Peyer's patch (tissue), 4 donors: Measurements from ENCODE around the gene TSPAN16. TPM values are rescaled to one million over a fixed set of nuclear protein-coding genes. Genes with fewer than 3 reads are reported as not detected.

Source experiments
- DNase-seq, 3 donors: peaks; one replicate each; pipeline ENCODE4 v3.0.0-alpha.2; 2017 to 2019
- H3K27ac ChIP-seq, 4 donors: fragments of 200-600 bp; sonication (generic); one replicate each; pipeline ENCODE4 v1.5.1; 2016 to 2019
- H3K27me3 ChIP-seq, 2 donors: fragments of 200-600 bp; sonication (generic); one replicate each; pipeline ENCODE4 v1.5.1; 2019
- H3K36me3 ChIP-seq, 3 donors: fragments of 200-600 bp; sonication (generic); one replicate each; pipeline ENCODE4 v1.5.1; 2016 to 2019
- H3K4me1 ChIP-seq, 4 donors: fragments of 200-600 bp; sonication (generic); one replicate each; pipeline ENCODE4 v1.5.1; 2016 to 2019
- H3K4me3 ChIP-seq, 4 donors: fragments of 200-600 bp; sonication (generic); 1 replicate in 3 of 4; 2 replicates in 1 of 4; pipeline ENCODE4 v1.5.1; 2016 to 2019; ENCODE audit warnings: mild to moderate bottlenecking in 1 of 4
- H3K9me3 ChIP-seq, 4 donors: fragments of 200-600 bp; sonication (generic); one replicate each; pipeline ENCODE4 v1.5.1; 2016 to 2019; ENCODE audit warnings: mild to moderate bottlenecking in 1 of 4
- POLR2A ChIP-seq, 2 donors: fragments of 450-650 bp; IDR thresholded peaks; one replicate each; pipeline ENCODE4 v1.5.1; 2017; ENCODE audit warnings: antibody characterized with exemption in 2 of 2, mild to moderate bottlenecking in 2 of 2, moderate library complexity in 2 of 2
- total RNA-seq, 4 donors: library from RNA; depleted of rRNA; stranded (reverse); fragments of >200 nt; gene quantifications; one replicate each; pipeline ENCODE4 v1.1.0, GENCODE V29; 2016
- TF ChIP-seq, protein P1 (sequence below), 6 experiments: fragments of 450-650 bp in 4 of 6; fragments of 200-600 bp in 2 of 6; sonication (generic) in 1 of 6; IDR thresholded peaks; one replicate each; pipeline ENCODE4 v1.5.1; 2017 to 2019; ENCODE audit warnings: antibody characterized with exemption in 6 of 6, mild to moderate bottlenecking in 3 of 6, moderate library complexity in 1 of 6

Gene TSPAN16
- total RNA-seq, 4 donors from 2014 or later = not detected

DNA sequence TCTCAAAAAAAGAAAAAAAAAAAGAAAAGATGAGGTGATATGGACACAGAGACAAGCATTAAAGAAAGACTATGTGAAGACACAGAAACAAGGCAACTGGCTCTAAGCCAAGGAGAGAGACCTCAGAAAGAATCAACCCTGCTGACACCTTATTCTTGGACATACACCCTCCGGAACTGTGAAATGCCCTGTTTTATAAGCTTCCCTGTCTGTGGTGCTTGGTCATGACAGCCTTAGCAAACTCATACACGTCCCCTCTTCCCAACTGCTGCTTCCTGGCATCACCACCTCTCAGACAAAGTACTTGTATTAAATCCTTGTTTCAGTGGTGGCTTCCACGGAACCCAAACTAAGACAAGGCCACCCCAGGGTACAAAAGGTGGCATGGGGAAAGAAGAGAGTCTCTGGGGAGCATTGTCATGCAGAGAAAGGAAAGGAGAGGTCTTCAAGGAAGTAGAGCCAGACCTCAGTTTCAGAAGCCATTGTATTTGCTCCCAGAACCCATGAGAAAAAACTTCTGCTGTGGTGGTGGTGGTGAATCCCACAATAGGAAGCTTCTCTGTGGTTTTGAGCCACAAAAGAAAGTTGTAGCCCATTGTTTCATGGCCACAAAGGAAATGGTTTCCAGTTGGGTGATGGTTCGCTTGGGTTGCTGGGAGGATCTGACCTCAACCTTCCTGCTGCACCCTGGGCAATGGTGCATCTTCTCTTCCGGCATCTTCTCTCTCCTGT lies 16.3 kb upstream of the TSPAN16 start:
- peak in 1 of 3 donors; percentile 48 for DNase-seq
- Histone ChIP-seq H3K27ac (no peak overlapping the region), H3K36me3 (no peaks in the 10 kb centered on the region), H3K9me3 (no peaks in the 10 kb centered on the region), H3K4me1 (no peaks in the 10 kb centered on the region), H3K27me3 (no peaks in the 10 kb centered on the region), H3K4me3 (no peak overlapping the region)
- TF ChIP-seq POLR2A (IDR thresholded peaks at IDR 0.05) = no peak
- TF ChIP-seq, protein P1, sequence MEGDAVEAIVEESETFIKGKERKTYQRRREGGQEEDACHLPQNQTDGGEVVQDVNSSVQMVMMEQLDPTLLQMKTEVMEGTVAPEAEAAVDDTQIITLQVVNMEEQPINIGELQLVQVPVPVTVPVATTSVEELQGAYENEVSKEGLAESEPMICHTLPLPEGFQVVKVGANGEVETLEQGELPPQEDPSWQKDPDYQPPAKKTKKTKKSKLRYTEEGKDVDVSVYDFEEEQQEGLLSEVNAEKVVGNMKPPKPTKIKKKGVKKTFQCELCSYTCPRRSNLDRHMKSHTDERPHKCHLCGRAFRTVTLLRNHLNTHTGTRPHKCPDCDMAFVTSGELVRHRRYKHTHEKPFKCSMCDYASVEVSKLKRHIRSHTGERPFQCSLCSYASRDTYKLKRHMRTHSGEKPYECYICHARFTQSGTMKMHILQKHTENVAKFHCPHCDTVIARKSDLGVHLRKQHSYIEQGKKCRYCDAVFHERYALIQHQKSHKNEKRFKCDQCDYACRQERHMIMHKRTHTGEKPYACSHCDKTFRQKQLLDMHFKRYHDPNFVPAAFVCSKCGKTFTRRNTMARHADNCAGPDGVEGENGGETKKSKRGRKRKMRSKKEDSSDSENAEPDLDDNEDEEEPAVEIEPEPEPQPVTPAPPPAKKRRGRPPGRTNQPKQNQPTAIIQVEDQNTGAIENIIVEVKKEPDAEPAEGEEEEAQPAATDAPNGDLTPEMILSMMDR (IDR thresholded peaks at IDR 0.05) = no peak

DNA sequence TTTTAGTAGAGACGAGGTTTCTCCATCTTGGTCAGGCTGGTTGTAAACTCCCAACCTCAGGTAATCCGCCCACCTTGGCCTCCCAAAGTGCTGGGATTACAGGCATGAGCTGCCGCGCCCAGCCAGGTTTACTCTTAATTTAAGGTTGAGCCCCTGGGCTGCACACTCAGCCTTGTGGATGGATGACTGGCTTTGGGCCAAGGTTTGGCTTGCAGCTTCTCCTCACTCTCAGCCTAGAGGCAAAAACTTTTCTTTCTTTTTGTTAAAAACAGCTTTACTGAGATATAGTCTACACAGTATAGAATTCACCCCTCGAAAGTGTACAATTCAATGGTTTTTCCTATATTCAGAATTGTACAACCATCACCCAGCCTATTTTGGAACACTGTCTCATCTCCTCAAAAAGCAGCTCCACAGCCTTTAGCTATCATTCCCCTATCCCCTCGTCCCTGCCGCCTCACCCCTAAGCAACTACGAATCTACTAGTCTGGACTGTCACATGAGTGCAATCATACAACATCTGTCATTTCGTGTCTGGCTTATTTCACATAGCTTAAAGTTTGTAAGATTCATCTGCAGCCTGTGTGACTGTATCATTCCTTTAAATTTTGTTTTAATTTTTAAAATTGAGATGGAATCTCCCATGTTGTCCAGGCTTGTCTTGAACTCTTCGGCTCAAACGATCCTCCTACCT lies 14.5 kb upstream of the TSPAN16 start:
- no peaks in the 10 kb centered on the region for H3K4me1 ChIP-seq

DNA sequence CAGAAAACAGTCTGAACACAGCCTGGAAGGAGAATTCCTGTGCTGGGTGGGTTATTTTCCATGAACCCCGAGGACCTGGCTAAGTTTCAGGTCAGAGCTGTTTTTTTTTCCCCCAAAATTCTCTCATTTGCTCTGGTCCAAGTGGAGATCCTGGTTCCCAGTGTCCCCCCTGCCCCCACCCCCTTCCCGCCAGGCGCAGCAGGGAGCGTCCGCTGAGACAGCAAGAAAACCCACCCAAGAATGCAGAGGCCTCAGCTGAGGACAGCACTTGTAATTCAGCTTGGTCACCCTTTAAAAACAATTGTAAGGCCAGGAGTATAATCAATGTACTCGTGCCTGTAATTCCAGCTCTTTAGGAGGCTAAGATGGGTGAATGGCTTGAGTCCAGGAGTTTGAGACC lies 11.4 kb upstream of the TSPAN16 start:
- no peaks in the 10 kb centered on the region for H3K4me1 ChIP-seq
- H3K36me3 ChIP-seq = no peaks in the 10 kb centered on the region
- no peaks in the 10 kb centered on the region for H3K9me3 ChIP-seq
- no peak for DNase-seq
- H3K27me3 ChIP-seq = no peaks in the 10 kb centered on the region
- H3K27ac ChIP-seq = no peak overlapping the region
- TF ChIP-seq, protein P1 (IDR thresholded peaks at IDR 0.05) = no peak
- no peak for TF ChIP-seq POLR2A (IDR thresholded peaks at IDR 0.05)
- H3K4me3 ChIP-seq = no peak overlapping the region

More for the DNA sequence above, 14.5 kb upstream of the TSPAN16 start:
- Histone ChIP-seq H3K9me3 (no peaks in the 10 kb centered on the region), H3K27ac (no peak overlapping the region), H3K36me3 (no peaks in the 10 kb centered on the region), H3K4me3 (no peak overlapping the region), H3K27me3 (no peaks in the 10 kb centered on the region)
- DNase-seq = no peak
- TF ChIP-seq POLR2A (IDR thresholded peaks at IDR 0.05) = no peak
- TF ChIP-seq, protein P1 (IDR thresholded peaks at IDR 0.05) = no peak

DNA sequence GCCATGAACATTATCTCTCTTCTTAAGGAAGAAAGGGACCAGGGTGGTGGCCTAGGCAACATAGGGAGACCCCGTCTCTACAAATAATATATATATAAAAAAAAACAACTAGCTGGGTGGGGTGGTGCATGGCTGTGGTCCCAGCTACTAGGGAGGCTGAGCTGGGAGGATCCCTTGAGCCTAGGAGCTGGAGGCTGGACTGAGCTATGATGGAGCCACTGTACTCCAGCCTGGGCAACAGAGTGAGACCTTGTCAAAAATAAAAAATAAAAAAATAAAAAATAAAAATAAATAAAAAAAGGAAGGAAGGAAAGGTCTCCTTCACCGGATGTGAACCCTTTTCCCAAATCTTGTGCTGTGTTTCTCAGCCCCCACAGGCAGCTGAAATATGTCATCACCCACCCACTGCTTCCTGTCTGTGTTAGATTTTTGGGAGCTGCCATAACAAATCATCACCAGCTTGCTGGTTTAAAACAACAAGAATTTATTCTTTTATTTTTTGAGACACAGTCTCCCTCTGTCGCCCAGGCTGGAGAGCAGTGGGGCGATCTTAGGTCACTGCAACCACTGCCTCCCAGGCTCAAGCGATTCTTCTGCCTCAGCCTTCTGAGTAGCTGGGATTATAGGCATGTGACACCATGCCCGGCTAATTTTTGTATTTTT lies 9.5 kb upstream of the TSPAN16 start:
- no peak for TF ChIP-seq POLR2A (IDR thresholded peaks at IDR 0.05)
- TF ChIP-seq, protein P1 (IDR thresholded peaks at IDR 0.05) = peak in 2 of 6 experiments; percentile 24 to 26
- Histone ChIP-seq H3K27ac (no peak overlapping the region), H3K4me3 (no peak overlapping the region), H3K9me3 (no peaks in the 10 kb centered on the region), H3K36me3 (no peaks in the 10 kb centered on the region), H3K4me1 (no peaks in the 10 kb centered on the region), H3K27me3 (no peaks in the 10 kb centered on the region)
- no peak for DNase-seq

DNA sequence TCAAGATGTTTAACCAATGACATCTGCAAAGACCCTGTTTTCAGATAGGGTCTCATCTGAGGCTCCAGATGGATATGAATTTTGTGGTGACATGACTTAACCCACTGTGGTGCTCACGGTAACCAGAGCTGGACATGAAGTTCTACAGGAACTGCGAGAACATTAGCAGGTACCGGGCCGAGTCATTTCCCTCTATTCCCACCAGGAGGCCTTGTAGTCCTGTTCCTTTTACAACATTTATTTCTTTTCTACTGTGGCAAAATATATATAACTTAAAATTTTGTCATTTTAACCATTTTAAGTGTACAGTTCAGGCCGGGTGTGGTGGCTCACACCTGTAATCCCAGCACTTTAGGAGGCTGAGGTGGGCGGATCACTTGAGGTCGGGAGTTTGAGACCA lies 7.6 kb upstream of the TSPAN16 start:
- no peak for DNase-seq
- Histone ChIP-seq H3K36me3 (no peaks in the 10 kb centered on the region), H3K27me3 (no peaks in the 10 kb centered on the region), H3K4me1 (no peaks in the 10 kb centered on the region), H3K27ac (no peak overlapping the region), H3K9me3 (no peaks in the 10 kb centered on the region), H3K4me3 (no peak overlapping the region)
- no peak for TF ChIP-seq POLR2A (IDR thresholded peaks at IDR 0.05)
- TF ChIP-seq, protein P1 (IDR thresholded peaks at IDR 0.05) = peak in 4 of 6 experiments; percentile 22 to 38 (median 31)
